Measurements from ENCODE around the gene KRT86.
"Not testable (repeated sequence)": the region's sequence is repeated elsewhere in the genome, so short reads cannot be mapped to it uniquely, and the experiment has no call there.

The KRT86 gene

DNA sequence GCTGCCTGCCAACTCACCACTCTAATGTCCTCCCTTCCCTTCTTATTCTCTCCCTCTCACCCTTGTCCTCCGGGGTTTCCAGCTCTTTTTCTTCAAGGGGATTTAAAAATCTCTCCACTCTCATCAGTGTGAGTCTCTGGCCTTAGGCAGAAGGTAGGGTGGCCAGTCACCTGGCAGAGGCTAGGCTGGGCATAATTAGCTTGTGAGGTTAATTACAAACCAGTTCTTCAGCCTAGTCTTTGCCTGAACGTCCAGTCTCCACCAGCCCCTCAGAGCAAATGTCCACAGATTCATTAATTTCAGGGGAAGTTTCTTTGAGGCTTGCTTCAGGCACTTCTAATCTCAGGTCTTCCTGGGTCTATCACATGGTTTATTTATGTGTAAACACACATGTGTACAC, 34.7 kb upstream of the KRT86 start:
- Histone ChIP-seq H3K27ac (ENCODE audit: low read depth, low read length) (no peak overlapping the region), H4K20me1 (ENCODE audit: low read depth, low read length) (no peaks in the 10 kb centered on the region), H3K79me2 (ENCODE audit: insufficient read depth, low read length) (no peaks in the 10 kb centered on the region), H3K9ac (ENCODE audit: low read length) (no peak overlapping the region), H3K9me2 (replicated peaks; ENCODE audit: insufficient read depth, low read length) (no peaks in the 10 kb centered on the region), H3K36me3 (ENCODE audit: low read length) (no peaks in the 10 kb centered on the region), H3F3A (ENCODE audit: insufficient read depth) (no peaks in the 10 kb centered on the region), H3K9me3 (ENCODE audit: insufficient read depth, low read length) (no peaks in the 10 kb centered on the region), H3K4me2 (ENCODE audit: low read depth, low read length, poor library complexity, severe bottlenecking) (no peak overlapping the region), H3K4me3 (ENCODE audit: insufficient read depth, low read length, poor library complexity, severe bottlenecking) (no peak overlapping the region), H2AFZ (ENCODE audit: low read depth, low read length, severe bottlenecking) (no peak overlapping the region), H3K27me3 (ENCODE audit: low read length) (no peaks in the 10 kb centered on the region)
- TF ChIP-seq, protein P1, sequence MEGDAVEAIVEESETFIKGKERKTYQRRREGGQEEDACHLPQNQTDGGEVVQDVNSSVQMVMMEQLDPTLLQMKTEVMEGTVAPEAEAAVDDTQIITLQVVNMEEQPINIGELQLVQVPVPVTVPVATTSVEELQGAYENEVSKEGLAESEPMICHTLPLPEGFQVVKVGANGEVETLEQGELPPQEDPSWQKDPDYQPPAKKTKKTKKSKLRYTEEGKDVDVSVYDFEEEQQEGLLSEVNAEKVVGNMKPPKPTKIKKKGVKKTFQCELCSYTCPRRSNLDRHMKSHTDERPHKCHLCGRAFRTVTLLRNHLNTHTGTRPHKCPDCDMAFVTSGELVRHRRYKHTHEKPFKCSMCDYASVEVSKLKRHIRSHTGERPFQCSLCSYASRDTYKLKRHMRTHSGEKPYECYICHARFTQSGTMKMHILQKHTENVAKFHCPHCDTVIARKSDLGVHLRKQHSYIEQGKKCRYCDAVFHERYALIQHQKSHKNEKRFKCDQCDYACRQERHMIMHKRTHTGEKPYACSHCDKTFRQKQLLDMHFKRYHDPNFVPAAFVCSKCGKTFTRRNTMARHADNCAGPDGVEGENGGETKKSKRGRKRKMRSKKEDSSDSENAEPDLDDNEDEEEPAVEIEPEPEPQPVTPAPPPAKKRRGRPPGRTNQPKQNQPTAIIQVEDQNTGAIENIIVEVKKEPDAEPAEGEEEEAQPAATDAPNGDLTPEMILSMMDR (IDR thresholded peaks at IDR 0.05; ENCODE audit: insufficient read depth, low read length, poor library complexity, severe bottlenecking), result no peak
- TF ChIP-seq EZH2phosphoT487 (conservative IDR thresholded peaks at IDR 0.05; ENCODE audit: low read length), result no peak

DNA sequence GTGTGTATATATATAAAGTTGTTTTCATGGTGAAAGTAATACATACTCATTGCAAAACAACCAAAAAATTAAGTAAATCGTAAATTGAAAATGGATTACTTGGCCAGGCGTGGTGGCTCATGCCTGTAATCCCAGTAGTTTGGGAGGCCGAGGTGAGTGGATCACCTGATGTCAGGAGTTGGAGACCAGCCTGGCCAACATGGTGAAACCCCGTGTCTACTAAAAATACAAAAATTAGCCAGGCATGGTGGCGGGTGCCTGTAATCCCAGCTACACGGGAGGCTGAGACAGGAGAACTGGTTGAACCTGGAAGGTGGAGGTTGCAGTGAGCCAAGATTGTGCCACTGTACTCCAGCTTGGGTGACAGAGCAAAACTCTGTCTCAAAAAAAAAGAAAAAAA, 34.2 kb upstream of the KRT86 start:
- not testable (repeated sequence) for H3K9me3 ChIP-seq (ENCODE audit: insufficient read depth, low read length); H2AFZ ChIP-seq (ENCODE audit: low read depth, low read length, severe bottlenecking); H3K27me3 ChIP-seq (ENCODE audit: low read length); H3K27ac ChIP-seq (ENCODE audit: low read depth, low read length); H3K4me2 ChIP-seq (ENCODE audit: low read depth, low read length, poor library complexity, severe bottlenecking); H3K9ac ChIP-seq (ENCODE audit: low read length); H3K4me3 ChIP-seq (ENCODE audit: insufficient read depth, low read length, poor library complexity, severe bottlenecking); H3F3A ChIP-seq (ENCODE audit: insufficient read depth); H4K20me1 ChIP-seq (ENCODE audit: low read depth, low read length); H3K79me2 ChIP-seq (ENCODE audit: insufficient read depth, low read length); H3K9me2 ChIP-seq (replicated peaks; ENCODE audit: insufficient read depth, low read length); H3K36me3 ChIP-seq (ENCODE audit: low read length)

DNA sequence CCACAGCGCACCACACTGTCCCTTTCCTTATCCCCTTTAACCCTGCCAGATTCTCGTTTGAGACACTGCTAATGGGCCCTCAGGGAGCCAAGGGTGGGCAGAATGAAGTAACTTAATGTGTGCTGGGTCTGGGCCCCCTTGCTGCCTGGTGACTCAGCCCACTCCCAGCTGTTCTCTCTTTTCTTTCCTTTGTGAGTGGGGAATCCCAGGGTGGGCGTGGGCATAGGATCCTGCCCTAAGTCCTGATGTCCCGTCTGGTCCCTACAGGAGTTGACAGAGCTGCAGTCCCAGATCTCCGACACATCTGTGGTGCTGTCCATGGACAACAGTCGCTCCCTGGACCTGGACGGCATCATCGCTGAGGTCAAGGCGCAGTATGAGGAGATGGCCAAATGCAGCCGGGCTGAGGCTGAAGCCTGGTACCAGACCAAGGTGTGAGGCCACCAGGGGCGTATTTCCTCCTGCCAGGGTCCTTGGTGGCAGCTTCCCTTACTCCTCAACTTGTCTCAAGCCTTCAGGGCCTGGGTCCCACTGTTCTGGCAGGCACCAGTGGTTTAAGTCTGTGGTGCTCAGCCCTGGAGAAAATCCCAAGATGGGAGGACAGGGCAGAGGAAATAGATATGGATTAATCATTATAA, 33.1 kb upstream of the KRT86 start:
- no peak overlapping the region for H3K9ac ChIP-seq (ENCODE audit: low read length)
- H3K4me3 ChIP-seq (ENCODE audit: insufficient read depth, low read length, poor library complexity, severe bottlenecking), result no peak overlapping the region
- no peaks in the 10 kb centered on the region for H3K27me3 ChIP-seq (ENCODE audit: low read length)
- no peak overlapping the region for H3K27ac ChIP-seq (ENCODE audit: low read depth, low read length)
- no peaks in the 10 kb centered on the region for H3K36me3 ChIP-seq (ENCODE audit: low read length)
- H2AFZ ChIP-seq (ENCODE audit: low read depth, low read length, severe bottlenecking), result no peak overlapping the region
- H4K20me1 ChIP-seq (ENCODE audit: low read depth, low read length), result no peaks in the 10 kb centered on the region
- no peaks in the 10 kb centered on the region for H3K79me2 ChIP-seq (ENCODE audit: insufficient read depth, low read length)
- H3K9me2 ChIP-seq (replicated peaks; ENCODE audit: insufficient read depth, low read length), result no peaks in the 10 kb centered on the region
- H3F3A ChIP-seq (ENCODE audit: insufficient read depth), result no peaks in the 10 kb centered on the region
- no peak for TF ChIP-seq EZH2phosphoT487 (conservative IDR thresholded peaks at IDR 0.05; ENCODE audit: low read length)
- TF ChIP-seq, protein P1 (IDR thresholded peaks at IDR 0.05; ENCODE audit: insufficient read depth, low read length, poor library complexity, severe bottlenecking), result no peak
- H3K4me2 ChIP-seq (ENCODE audit: low read depth, low read length, poor library complexity, severe bottlenecking), result no peak overlapping the region
- H3K9me3 ChIP-seq (ENCODE audit: insufficient read depth, low read length), result no peaks in the 10 kb centered on the region

DNA sequence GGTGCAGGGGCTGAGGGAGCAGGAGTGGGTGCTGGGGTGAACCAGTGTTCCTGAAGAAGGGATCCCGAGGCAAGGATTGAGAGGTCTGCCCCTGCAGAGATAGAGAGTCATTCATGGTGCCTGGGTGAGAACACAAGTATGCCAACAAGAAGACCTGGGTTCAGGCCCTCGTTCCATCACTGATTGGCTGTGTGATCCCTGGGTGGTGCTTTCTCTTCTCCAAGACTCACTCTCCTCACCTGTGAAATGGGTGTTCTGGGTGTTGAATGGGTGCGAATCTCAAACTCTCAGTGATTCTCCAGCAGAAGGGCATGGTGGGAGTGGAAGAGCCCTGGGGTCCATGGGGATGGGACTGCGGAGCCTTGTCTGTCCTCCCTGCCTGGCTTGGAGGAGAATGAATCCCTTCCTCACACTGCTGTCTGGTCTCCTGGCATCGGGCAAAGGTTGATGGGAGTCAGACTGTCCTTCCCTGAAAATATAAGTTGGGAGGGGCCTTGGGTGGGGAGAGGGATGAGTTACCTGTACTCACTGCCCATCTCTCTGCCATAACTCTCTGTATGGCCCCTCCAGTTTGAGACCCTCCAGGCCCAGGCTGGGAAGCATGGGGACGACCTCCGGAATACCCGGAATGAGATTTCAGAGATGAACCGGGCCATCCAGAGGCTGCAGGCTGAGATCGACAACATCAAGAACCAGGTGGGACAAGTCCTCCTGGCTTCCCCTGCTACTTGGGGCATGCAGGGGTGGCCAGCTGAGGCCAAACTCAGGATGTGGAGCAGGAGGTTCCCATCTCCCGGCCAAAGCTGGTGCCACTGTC, 31.8 kb upstream of the KRT86 start:
- TF ChIP-seq, protein P1 (IDR thresholded peaks at IDR 0.05; ENCODE audit: insufficient read depth, low read length, poor library complexity, severe bottlenecking), result no peak
- no peak for TF ChIP-seq EZH2phosphoT487 (conservative IDR thresholded peaks at IDR 0.05; ENCODE audit: low read length)
- no peak overlapping the region for H3K4me3 ChIP-seq (ENCODE audit: insufficient read depth, low read length, poor library complexity, severe bottlenecking)
- H3K9ac ChIP-seq (ENCODE audit: low read length), result no peak overlapping the region
- H3K27me3 ChIP-seq (ENCODE audit: low read length), result no peaks in the 10 kb centered on the region
- H3K4me2 ChIP-seq (ENCODE audit: low read depth, low read length, poor library complexity, severe bottlenecking), result no peak overlapping the region
- no peak overlapping the region for H3K27ac ChIP-seq (ENCODE audit: low read depth, low read length)
- H4K20me1 ChIP-seq (ENCODE audit: low read depth, low read length), result no peaks in the 10 kb centered on the region
- no peak overlapping the region for H2AFZ ChIP-seq (ENCODE audit: low read depth, low read length, severe bottlenecking)
- no peaks in the 10 kb centered on the region for H3F3A ChIP-seq (ENCODE audit: insufficient read depth)
- H3K36me3 ChIP-seq (ENCODE audit: low read length), result no peaks in the 10 kb centered on the region
- no peaks in the 10 kb centered on the region for H3K79me2 ChIP-seq (ENCODE audit: insufficient read depth, low read length)
- no peaks in the 10 kb centered on the region for H3K9me2 ChIP-seq (replicated peaks; ENCODE audit: insufficient read depth, low read length)
- H3K9me3 ChIP-seq (ENCODE audit: insufficient read depth, low read length), result no peaks in the 10 kb centered on the region

All from SU-DHL-6 (cell line).